Measurements from ENCODE around the gene GRID1.
A peak's percentile ranks its signal among the peaks of the same experiment; 100 is the strongest.

Gene GRID1

GRCh38 chr10:85810674-85811073 lies 555.9 kb downstream of the GRID1 start:
- no peak for TF ChIP-seq CTCF (conservative IDR thresholded peaks at IDR 0.05)
- no peak overlapping the region for H3K27ac ChIP-seq

GRCh38 chr10:85795460-85795859 lies 571.1 kb downstream of the GRID1 start:
- H3K27ac ChIP-seq: no peak overlapping the region
- TF ChIP-seq CTCF (conservative IDR thresholded peaks at IDR 0.05): no peak

GRCh38 chr10:85794553-85794952 lies 572.0 kb downstream of the GRID1 start:
- no peak for TF ChIP-seq CTCF (conservative IDR thresholded peaks at IDR 0.05)

GRCh38 chr10:85792533-85792858 lies 574.1 kb downstream of the GRID1 start:
- TF ChIP-seq CTCF (conservative IDR thresholded peaks at IDR 0.05): peak; percentile 35
- H3K27ac ChIP-seq: no peak overlapping the region

More at GRCh38 chr10:85794553-85794952, 572.0 kb downstream of the GRID1 start:
- H3K27ac ChIP-seq: no peak overlapping the region

- H3K27ac ChIP-seq: no peak overlapping the region
- peak; percentile 70 for TF ChIP-seq CTCF (conservative IDR thresholded peaks at IDR 0.05)
Measured at GRCh38 chr10:85791818-85792532, 574.6 kb downstream of the GRID1 start.

- TF ChIP-seq CTCF (conservative IDR thresholded peaks at IDR 0.05): no peak
- no peak overlapping the region for H3K27ac ChIP-seq
Measured at GRCh38 chr10:85789982-85790789, 576.4 kb downstream of the GRID1 start.

- TF ChIP-seq CTCF (conservative IDR thresholded peaks at IDR 0.05): no peak
- H3K27ac ChIP-seq: no peak overlapping the region
Measured at GRCh38 chr10:85789125-85789524, 577.5 kb downstream of the GRID1 start.
